Rectal smooth muscle tissue (tissue), 1 donor: ENCODE data around the gene ZBTB8OS.
"Not testable (repeated sequence)": the region's sequence is repeated elsewhere in the genome, so short reads cannot be mapped to it uniquely, and the experiment has no call there.

Source experiments
- H3K27ac ChIP-seq: one replicate; pipeline ENCODE4 v1.7.0; 2013; ENCODE audit warnings: low read depth, low read length, inconsistent platforms
- H3K27me3 ChIP-seq: one replicate; pipeline ENCODE4 v1.7.0; 2013; ENCODE audit warnings: low read length; ENCODE audit not compliant: control insufficient read depth, insufficient read depth
- H3K36me3 ChIP-seq: one replicate; pipeline ENCODE4 v1.7.0; 2013; ENCODE audit warnings: low read length; ENCODE audit not compliant: control insufficient read depth, insufficient read depth
- H3K4me1 ChIP-seq: one replicate; pipeline ENCODE4 v1.7.0; 2013; ENCODE audit warnings: low read length; ENCODE audit not compliant: control insufficient read depth, insufficient read depth
- H3K4me3 ChIP-seq: one replicate; pipeline ENCODE4 v1.7.0; 2013; ENCODE audit warnings: low read length
- H3K9ac ChIP-seq: one replicate; pipeline ENCODE4 v1.7.0; 2013; ENCODE audit warnings: low read length

Gene ZBTB8OS

GRCh38 chr1:32679993-32680392, 29.6 kb upstream of the ZBTB8OS start:
- peaks cover 17% of the 10 kb centered on the region for H3K36me3 ChIP-seq
- H3K4me1 ChIP-seq, H3K27ac ChIP-seq, H3K27me3 ChIP-seq, H3K4me3 ChIP-seq, H3K9ac ChIP-seq: not testable (repeated sequence)

GRCh38 chr1:32676945-32677344, 26.6 kb upstream of the ZBTB8OS start:
- Histone ChIP-seq H3K27me3 (no peaks in the 10 kb centered on the region), H3K4me3 (no peak overlapping the region), H3K4me1 (no peaks in the 10 kb centered on the region), H3K36me3 (peaks cover 28% of the 10 kb centered on the region), H3K27ac (no peak overlapping the region), H3K9ac (no peak overlapping the region)

GRCh38 chr1:32668716-32669115, 18.4 kb upstream of the ZBTB8OS start:
- not testable (repeated sequence) for H3K4me3 ChIP-seq, H3K9ac ChIP-seq, H3K27ac ChIP-seq, H3K4me1 ChIP-seq, H3K27me3 ChIP-seq
- H3K36me3 ChIP-seq: peaks cover 26% of the 10 kb centered on the region

GRCh38 chr1:32666901-32667566, 16.7 kb upstream of the ZBTB8OS start:
- no peak overlapping the region for H3K27ac ChIP-seq
- H3K36me3 ChIP-seq: peaks cover 13% of the 10 kb centered on the region

GRCh38 chr1:32665915-32666314, 15.6 kb upstream of the ZBTB8OS start:
- H3K9ac ChIP-seq: no peak overlapping the region
- H3K36me3 ChIP-seq: peaks cover 16% of the 10 kb centered on the region

More at GRCh38 chr1:32666901-32667566, 16.7 kb upstream of the ZBTB8OS start:
- no peaks in the 10 kb centered on the region for H3K27me3 ChIP-seq
- H3K4me3 ChIP-seq: no peak overlapping the region
- H3K4me1 ChIP-seq: peaks cover 3% of the 10 kb centered on the region
- H3K9ac ChIP-seq: no peak overlapping the region

GRCh38 chr1:32659581-32659980, 9.2 kb upstream of the ZBTB8OS start:
- H3K4me3 ChIP-seq: no peak overlapping the region
- no peaks in the 10 kb centered on the region for H3K4me1 ChIP-seq
- H3K9ac ChIP-seq: no peak overlapping the region
- H3K36me3 ChIP-seq: peaks cover 15% of the 10 kb centered on the region
- no peaks in the 10 kb centered on the region for H3K27me3 ChIP-seq
- H3K27ac ChIP-seq: no peak overlapping the region

More at GRCh38 chr1:32665915-32666314, 15.6 kb upstream of the ZBTB8OS start:
- Histone ChIP-seq H3K27me3 (no peaks in the 10 kb centered on the region), H3K27ac (no peak overlapping the region), H3K4me1 (peaks cover 3% of the 10 kb centered on the region), H3K4me3 (no peak overlapping the region)

GRCh38 chr1:32652244-32652962, 2.1 kb upstream of the ZBTB8OS start:
- Histone ChIP-seq H3K4me1 (peaks cover 14% of the 10 kb centered on the region), H3K27ac (no peak overlapping the region), H3K4me3 (peak overlapping the region; percentile 68), H3K27me3 (no peaks in the 10 kb centered on the region), H3K9ac (no peak overlapping the region), H3K36me3 (peaks cover 12% of the 10 kb centered on the region)

- Histone ChIP-seq H3K4me1 (peaks cover 14% of the 10 kb centered on the region), H3K27me3 (no peaks in the 10 kb centered on the region), H3K4me3 (peak overlapping the region; percentile 68), H3K9ac (peak overlapping the region; percentile 70), H3K36me3 (peaks cover 9% of the 10 kb centered on the region), H3K27ac (peak overlapping the region; percentile 100)
Observed at GRCh38 chr1:32651461-32652073, 1.2 kb upstream of the ZBTB8OS start.

GRCh38 chr1:32650752-32651460, 556 bp upstream of the ZBTB8OS start, which contains the start of gene RBBP4:
RBBP4 (plus strand) TSS chr1:32651208; CDS start chr1:32651307, 99 bp downstream.
- Histone ChIP-seq H3K36me3 (peaks cover 9% of the 10 kb centered on the region), H3K9ac (peak within 1 kb of the TSS; percentile 77), H3K27me3 (no peaks in the 10 kb centered on the region), H3K27ac (peak within 1 kb of the TSS; percentile 100), H3K4me1 (peaks cover 14% of the 10 kb centered on the region), H3K4me3 (peak within 1 kb of the TSS; percentile 89)

- Histone ChIP-seq H3K27ac (no peak overlapping the region), H3K4me3 (no peak overlapping the region), H3K36me3 (no peaks in the 10 kb centered on the region), H3K9ac (no peak overlapping the region), H3K4me1 (peaks cover 10% of the 10 kb centered on the region), H3K27me3 (no peaks in the 10 kb centered on the region)
Observed at GRCh38 chr1:32647308-32648134, 2.8 kb downstream of the ZBTB8OS start.

GRCh38 chr1:32644426-32644825, 5.9 kb downstream of the ZBTB8OS start:
- no peak overlapping the region for H3K27ac ChIP-seq
- no peak overlapping the region for H3K9ac ChIP-seq
- no peak overlapping the region for H3K4me3 ChIP-seq
- no peaks in the 10 kb centered on the region for H3K36me3 ChIP-seq
- H3K4me1 ChIP-seq: peaks cover 3% of the 10 kb centered on the region
- H3K27me3 ChIP-seq: no peaks in the 10 kb centered on the region
